Astrocyte of the cerebellum (primary cell): ENCODE results near the gene ZCCHC24.
A peak's percentile ranks its signal among the peaks of the same experiment; 100 is the strongest.
"Not testable (repeated sequence)": the region's sequence is repeated elsewhere in the genome, so short reads cannot be mapped to it uniquely, and the experiment has no call there.

ENCODE experiments used
- DNase-seq: peaks from one replicate; pipeline ENCODE4 v3.0.0-alpha.2; 2011; ENCODE audit warnings: low read depth
- H3K4me3 ChIP-seq: 2 replicates; pipeline ENCODE4 v1.5.1; 2011; ENCODE audit warnings: mild to moderate bottlenecking, low read depth, low read length, moderate library complexity
- in situ Hi-C: cut with HindIII; loops from 2 replicates; pipeline ENCODE4 v1.10.0; 2017; ENCODE audit warnings: low sequenced_read_pairs
- TF ChIP-seq, protein P1 (sequence below): IDR thresholded peaks from 2 replicates; pipeline ENCODE4 v1.5.1; 2012; ENCODE audit warnings: low read length, low read depth, moderate library complexity, mild to moderate bottlenecking; ENCODE audit errors: missing control alignments

Gene ZCCHC24

DNA sequence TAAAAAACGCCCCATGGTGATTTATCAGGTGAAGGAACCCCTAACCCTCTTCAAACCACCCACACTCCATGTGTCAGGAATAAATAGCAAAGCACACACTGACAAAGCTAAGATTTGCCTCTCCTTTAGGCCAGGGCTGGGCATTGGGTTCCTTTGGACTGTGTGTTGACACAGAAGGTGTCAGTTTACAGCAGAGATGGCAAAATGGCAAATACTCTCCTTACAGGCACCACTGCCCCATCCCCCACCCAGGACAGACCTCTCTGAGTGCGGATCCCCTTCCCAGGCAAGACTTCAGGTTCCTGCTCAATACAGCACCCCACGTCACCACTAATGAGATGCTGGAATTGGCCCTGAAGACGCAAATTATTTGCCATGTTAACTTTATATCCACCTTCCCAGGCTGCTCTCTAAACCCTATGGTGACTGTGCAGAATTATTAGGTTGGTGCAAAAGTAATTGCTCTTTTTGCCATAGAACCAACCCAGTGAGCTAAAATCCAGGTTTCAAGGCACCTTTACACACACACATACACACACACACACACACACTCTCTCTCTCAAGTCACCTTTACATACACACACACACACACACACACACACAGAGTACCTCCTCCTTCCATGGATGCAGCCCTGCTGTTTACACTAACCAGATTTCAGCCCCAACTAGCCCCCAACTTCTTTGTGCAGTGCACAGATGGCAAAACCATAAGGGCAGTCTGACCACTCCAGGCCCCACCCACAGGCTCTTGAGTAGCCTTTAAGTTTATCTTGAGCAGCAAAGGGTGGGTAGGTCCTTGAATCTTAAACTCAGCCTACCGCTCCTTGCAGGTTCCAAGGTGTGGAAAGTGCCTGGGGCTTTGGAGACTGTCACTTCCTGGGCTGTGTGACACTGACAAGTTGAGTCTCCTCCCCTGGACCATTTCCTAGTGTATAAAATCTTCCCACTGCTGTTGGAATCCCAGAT lies 4.0 kb upstream of the ZCCHC24 start:
- no peak for DNase-seq
- in situ Hi-C loops, result no loop called here

DNA sequence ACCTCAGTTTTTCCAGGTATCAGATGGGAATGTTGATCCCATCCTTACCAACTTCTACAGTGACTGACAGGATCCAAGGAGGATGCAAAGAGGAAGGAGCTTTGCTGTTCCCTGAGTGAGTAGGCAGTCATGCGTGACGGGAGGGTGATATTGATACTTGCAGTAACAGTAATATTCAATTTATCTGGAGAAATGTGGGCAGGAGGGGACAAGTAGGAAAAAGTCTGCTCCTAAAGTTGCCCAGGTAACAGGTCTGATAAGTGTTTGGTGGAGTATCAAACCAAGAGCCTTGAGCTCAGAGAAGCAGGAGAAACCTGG lies 3.3 kb upstream of the ZCCHC24 start:
- in situ Hi-C loops, result no loop called here
- no peak for DNase-seq
- TF ChIP-seq, protein P1, sequence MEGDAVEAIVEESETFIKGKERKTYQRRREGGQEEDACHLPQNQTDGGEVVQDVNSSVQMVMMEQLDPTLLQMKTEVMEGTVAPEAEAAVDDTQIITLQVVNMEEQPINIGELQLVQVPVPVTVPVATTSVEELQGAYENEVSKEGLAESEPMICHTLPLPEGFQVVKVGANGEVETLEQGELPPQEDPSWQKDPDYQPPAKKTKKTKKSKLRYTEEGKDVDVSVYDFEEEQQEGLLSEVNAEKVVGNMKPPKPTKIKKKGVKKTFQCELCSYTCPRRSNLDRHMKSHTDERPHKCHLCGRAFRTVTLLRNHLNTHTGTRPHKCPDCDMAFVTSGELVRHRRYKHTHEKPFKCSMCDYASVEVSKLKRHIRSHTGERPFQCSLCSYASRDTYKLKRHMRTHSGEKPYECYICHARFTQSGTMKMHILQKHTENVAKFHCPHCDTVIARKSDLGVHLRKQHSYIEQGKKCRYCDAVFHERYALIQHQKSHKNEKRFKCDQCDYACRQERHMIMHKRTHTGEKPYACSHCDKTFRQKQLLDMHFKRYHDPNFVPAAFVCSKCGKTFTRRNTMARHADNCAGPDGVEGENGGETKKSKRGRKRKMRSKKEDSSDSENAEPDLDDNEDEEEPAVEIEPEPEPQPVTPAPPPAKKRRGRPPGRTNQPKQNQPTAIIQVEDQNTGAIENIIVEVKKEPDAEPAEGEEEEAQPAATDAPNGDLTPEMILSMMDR, result no peak
- no peak overlapping the region for H3K4me3 ChIP-seq

More for the DNA sequence above, 4.0 kb upstream of the ZCCHC24 start:
- TF ChIP-seq, protein P1, result no peak
- no peak overlapping the region for H3K4me3 ChIP-seq

DNA sequence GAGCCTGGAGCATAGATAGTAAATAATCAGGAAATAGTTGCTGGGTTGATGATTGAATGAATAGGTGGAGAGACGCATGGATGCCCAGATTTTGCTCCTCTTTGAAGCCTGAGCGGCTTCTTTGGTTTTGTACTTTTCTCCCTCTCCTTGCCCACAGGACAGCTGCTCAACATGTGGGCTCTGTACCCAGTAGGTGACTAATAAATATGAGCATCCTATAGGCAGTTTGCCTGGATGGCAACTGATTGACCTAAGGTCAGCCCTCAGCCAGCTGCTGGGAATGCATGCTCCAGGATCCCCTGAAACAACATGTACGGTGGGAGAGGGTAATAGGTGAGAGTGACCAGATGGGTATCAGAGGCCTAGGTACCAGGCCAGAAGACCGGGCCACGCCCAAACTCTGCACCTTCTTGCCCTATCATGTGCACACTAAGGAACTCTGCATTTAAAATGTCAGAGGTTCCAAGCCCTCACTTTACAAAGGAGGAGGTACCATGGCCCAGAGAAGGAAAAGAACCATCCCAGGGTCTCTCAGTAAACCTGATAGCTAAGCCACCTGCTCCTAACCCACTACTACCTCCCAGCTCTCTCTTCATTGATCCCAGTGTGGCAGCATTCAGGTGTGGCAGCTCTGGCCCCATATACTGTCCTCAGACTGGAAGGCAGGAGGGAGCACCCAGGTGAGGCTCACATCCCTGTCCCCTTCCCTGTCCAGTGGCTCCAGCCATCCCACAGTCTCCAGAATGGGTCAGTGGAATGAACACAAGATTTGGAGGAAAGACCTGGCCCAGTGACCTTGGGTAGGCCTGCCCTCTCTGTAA lies 2.7 kb upstream of the ZCCHC24 start:
- in situ Hi-C loops, result no loop called here
- TF ChIP-seq, protein P1, result no peak
- no peak overlapping the region for H3K4me3 ChIP-seq
- DNase-seq, result no peak

DNA sequence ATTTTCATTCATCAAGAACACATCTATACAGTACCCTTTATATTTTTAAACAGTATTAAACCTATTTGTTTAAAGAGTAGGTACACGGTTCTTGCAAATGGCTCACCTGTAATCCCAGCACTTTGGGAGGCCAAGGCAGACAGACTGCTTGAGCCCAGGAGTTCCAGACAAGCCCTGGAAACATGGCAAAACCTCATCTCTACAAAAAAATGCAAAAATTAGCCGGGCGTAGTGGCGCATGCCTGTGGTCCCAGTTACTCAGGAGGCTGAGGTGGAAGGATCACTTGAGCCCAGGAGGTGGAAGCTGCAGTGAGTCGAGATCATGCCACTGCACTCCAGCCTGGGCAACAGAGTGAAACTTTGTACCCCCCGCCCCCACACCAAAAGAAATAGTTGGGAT lies 1.8 kb upstream of the ZCCHC24 start:
- H3K4me3 ChIP-seq, DNase-seq, in situ Hi-C loops: not testable (repeated sequence)

DNA sequence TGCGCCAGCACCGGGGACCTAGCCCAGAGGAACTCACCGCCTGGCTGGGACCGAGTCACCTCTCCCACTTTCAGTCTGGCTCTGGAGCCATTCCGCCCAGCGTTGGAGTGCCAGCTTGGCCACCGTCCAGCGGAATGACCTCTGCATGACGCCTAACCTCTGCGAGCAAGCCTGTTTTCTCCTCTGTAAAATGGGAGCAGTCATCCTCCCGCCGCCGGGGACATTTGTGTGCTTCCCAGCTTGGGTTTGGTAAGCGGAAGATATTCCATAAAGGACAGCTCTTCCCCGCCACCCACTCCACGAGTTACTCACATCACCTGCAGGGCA lies 1.3 kb upstream of the ZCCHC24 start:
- DNase-seq, result no peak
- TF ChIP-seq, protein P1, result no peak
- peak overlapping the region; percentile 89 for H3K4me3 ChIP-seq
- in situ Hi-C loops, result no loop called here

DNA sequence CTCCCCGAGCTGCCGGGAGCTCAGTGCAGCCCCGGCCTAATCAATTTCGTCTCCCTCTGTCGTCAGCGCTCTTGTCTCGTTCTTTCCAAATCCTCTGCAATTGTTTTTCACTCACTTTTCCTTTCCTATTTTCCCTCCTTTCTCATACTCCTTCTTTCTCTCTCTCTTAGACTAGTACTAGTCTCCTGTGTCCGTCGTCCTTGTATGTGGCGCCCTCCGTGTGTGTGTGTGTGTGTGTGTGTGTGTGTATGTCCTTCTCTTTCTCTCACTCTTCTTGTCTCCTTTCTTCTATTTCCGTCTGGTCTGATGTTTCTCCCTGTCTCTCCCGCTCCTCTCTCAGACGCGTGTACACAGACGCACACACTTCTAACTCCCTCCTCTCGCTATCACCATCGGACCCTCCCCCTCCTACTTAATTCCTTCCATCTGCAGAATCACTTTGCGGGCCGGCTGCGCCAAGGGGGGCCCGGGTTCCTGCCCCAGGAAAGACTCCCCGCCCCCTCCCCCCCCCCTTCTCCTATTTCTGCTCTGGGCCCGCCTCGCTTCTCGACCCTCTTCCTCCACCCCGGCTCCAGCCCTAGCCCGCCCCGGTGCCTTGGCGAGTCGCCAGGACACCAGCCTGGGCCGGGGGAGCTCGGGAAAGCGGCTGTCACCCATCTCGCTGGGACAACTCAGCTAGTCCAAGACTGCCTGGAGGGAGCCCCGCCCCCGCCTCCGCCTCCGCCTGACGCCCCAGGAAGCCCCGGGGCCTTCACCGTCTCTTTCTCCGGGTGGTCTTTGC lies 743 bp upstream of the ZCCHC24 start:
- H3K4me3 ChIP-seq, result peak overlapping the region; percentile 89
- TF ChIP-seq, protein P1, result no peak
- in situ Hi-C loops, result no loop called here
- no peak for DNase-seq
